Keratinocyte (primary cell): ENCODE measurements around the gene CCDC178.
"Not testable (repeated sequence)": the region's sequence is repeated elsewhere in the genome, so short reads cannot be mapped to it uniquely, and the experiment has no call there.

Source experiments
- CTCF ChIP-seq, 3 experiments: IDR thresholded peaks in 1 of 3; conservative IDR thresholded peaks in 1 of 3; optimal IDR thresholded peaks in 1 of 3; 2 replicates in 2 of 3; 3 replicates in 1 of 3; pipeline versions ENCODE3 to v1.5.1; 2011; ENCODE audit warnings: low read length in 3 of 3, mild to moderate bottlenecking in 3 of 3, moderate library complexity in 2 of 3, control low read depth in 1 of 3, inconsistent platforms in 1 of 3; ENCODE audit not compliant: insufficient read depth in 2 of 3; ENCODE audit errors: extremely low read depth in 1 of 3
- EZH2 ChIP-seq: IDR thresholded peaks from one replicate; pipeline ENCODE4 v1.6.1; 2012; ENCODE audit warnings: inconsistent platforms, mild to moderate bottlenecking, low read length, moderate library complexity

- TF ChIP-seq CTCF (optimal IDR thresholded peaks at IDR 0.05 in 1 of 3, IDR thresholded peaks at IDR 0.05 in 1 of 3, conservative IDR thresholded peaks at IDR 0.05 in 1 of 3; ENCODE audit: extremely low read depth in 1 of 3, insufficient read depth in 2 of 3, low read length in 3 of 3); EZH2: not testable (repeated sequence)
Measured at GRCh38 chr18:33164121-33164520, 276.4 kb downstream of the CCDC178 start.
